ENCODE data around the gene DHODH. TPM values are rescaled to one million over a fixed set of nuclear protein-coding genes. Genes with fewer than 3 reads are reported as not detected.
A peak's percentile ranks its signal among the peaks of the same experiment; 100 is the strongest.

Gene DHODH
- total and polyA plus RNA-seq, 2 of the 13 experiments (the other 11 are each of a cell fraction or from before 2014, with no cell fraction given) = 10.7 to 16.4 TPM

GRCh38 chr16:72042157-72042660, 33.7 kb downstream of the DHODH start (continued):
- peak; percentile 41; the same call in 1 of the 2 replicates for TF ChIP-seq HNF4G (IDR thresholded peaks at IDR 0.05; ENCODE audit: borderline replicate concordance, low read depth, low read length)
- 0 out of 2 replicates have a peak, but pooled peaks have one; percentile 37 for TF ChIP-seq HNF4G (CRISPR knock-in tag; IDR thresholded peaks at IDR 0.05; ENCODE audit: borderline replicate concordance, low read depth)
- TF ChIP-seq MIER2 (CRISPR knock-in tag; IDR thresholded peaks at IDR 0.05) = no peak
- 0 out of 2 replicates have a peak, but pooled peaks have one; percentile 33 for TF ChIP-seq ZFP91 (CRISPR knock-in tag; IDR thresholded peaks at IDR 0.05; ENCODE audit: borderline replicate concordance)
- TF ChIP-seq ZNF740 (CRISPR knock-in tag; IDR thresholded peaks at IDR 0.05) = no peak
- TF ChIP-seq ZMAT5 (CRISPR knock-in tag; IDR thresholded peaks at IDR 0.05; ENCODE audit: borderline replicate concordance, low read depth) = no peak
- TF ChIP-seq, protein P1, sequence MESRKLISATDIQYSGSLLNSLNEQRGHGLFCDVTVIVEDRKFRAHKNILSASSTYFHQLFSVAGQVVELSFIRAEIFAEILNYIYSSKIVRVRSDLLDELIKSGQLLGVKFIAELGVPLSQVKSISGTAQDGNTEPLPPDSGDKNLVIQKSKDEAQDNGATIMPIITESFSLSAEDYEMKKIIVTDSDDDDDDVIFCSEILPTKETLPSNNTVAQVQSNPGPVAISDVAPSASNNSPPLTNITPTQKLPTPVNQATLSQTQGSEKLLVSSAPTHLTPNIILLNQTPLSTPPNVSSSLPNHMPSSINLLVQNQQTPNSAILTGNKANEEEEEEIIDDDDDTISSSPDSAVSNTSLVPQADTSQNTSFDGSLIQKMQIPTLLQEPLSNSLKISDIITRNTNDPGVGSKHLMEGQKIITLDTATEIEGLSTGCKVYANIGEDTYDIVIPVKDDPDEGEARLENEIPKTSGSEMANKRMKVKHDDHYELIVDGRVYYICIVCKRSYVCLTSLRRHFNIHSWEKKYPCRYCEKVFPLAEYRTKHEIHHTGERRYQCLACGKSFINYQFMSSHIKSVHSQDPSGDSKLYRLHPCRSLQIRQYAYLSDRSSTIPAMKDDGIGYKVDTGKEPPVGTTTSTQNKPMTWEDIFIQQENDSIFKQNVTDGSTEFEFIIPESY (CRISPR knock-in tag; IDR thresholded peaks at IDR 0.05) = peak; percentile 91
- no peak for TF ChIP-seq ZNF564 (CRISPR knock-in tag; IDR thresholded peaks at IDR 0.05)
- TF ChIP-seq, protein P2, sequence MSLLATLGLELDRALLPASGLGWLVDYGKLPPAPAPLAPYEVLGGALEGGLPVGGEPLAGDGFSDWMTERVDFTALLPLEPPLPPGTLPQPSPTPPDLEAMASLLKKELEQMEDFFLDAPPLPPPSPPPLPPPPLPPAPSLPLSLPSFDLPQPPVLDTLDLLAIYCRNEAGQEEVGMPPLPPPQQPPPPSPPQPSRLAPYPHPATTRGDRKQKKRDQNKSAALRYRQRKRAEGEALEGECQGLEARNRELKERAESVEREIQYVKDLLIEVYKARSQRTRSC (CRISPR knock-in tag; IDR thresholded peaks at IDR 0.05; ENCODE audit: low read depth) = no peak
- no peak for TF ChIP-seq SRY (CRISPR knock-in tag; IDR thresholded peaks at IDR 0.05)
- TF ChIP-seq NRL (CRISPR knock-in tag; IDR thresholded peaks at IDR 0.05; ENCODE audit: borderline replicate concordance) = no peak
- no peak for TF ChIP-seq UBTF (CRISPR knock-in tag; IDR thresholded peaks at IDR 0.05)
- no peak for TF ChIP-seq ZNF850 (CRISPR knock-in tag; conservative IDR thresholded peaks at IDR 0.05)
- peak; percentile 52 for TF ChIP-seq SAP130 (CRISPR knock-in tag; IDR thresholded peaks at IDR 0.05; ENCODE audit: low read depth)
- no peak for TF ChIP-seq YEATS4 (CRISPR knock-in tag; IDR thresholded peaks at IDR 0.05; ENCODE audit: borderline replicate concordance)
